HCT116 (cell line): ENCODE data around the gene ZXDC. TPM values are rescaled to one million over a fixed set of nuclear protein-coding genes. Genes with fewer than 3 reads are reported as not detected.

Experiments used
- ATAC-seq: fragments of 200-7000 bp; cut with Tn5 transposase; 2 replicates; pipeline ENCODE4 v1.9.1; 2020; ENCODE audit warnings: mild to moderate bottlenecking, moderate library complexity
- BruUV-seq: library from RNA; stranded (reverse); fragments of 400-500 nt; replicated peaks from 2 replicates; lab custom pipeline; 2021; lab: Mats Ljungman, UMichigan
- CTCF ChIA-PET: fragments of 300-600 bp; sonication (Branson Sonifier 250); formaldehyde crosslinking; loops from one replicate; lab custom pipeline; 2021; ENCODE audit warnings: antibody characterized with exemption; lab: Charles Lee
- POLR2A ChIA-PET: fragments of 300-600, 350-600 bp; sonication (Branson Sonifier 250); formaldehyde crosslinking; loops from one replicate; lab custom pipeline; 2021; ENCODE audit warnings: antibody characterized with exemption; lab: Charles Lee
- RAD21 ChIA-PET, 2 experiments: fragments of 300-600 bp; sonication (Branson Sonifier 250); formaldehyde crosslinking; loops; one replicate each; lab custom pipeline; 2023; ENCODE audit warnings: low total read pairs in 2 of 2; ENCODE audit not compliant: uncharacterized antibody in 2 of 2, unreplicated experiment in 2 of 2, low non-redundant PET in 1 of 2; lab: Charles Lee
- DNase-seq: peaks from one replicate; pipeline ENCODE4 v3.0.0-alpha.2; 2010; ENCODE audit warnings: low read depth, low spot score
- H2AFZ ChIP-seq: fragments of 200-600 bp; shearing (Covaris generic), sonication (generic); 2 replicates; pipeline ENCODE4 v1.6.1; 2017; ENCODE audit warnings: low read depth, mixed run types, mixed read lengths, antibody characterized with exemption, low read length; ENCODE audit not compliant: poor library complexity, severe bottlenecking
- H3K27ac ChIP-seq: 2 replicates; pipeline ENCODE4 v1.5.1; 2012; ENCODE audit warnings: low read depth, low read length
- H3K27me3 ChIP-seq: fragments of 200-600 bp; sonication (generic); 2 replicates; pipeline ENCODE4 v1.6.1; 2016; ENCODE audit warnings: mixed run types, low read length, mixed read lengths; ENCODE audit not compliant: insufficient read depth
- H3K36me3 ChIP-seq, 2 experiments: fragments of 200-500 bp in 1 of 2; fragments of 200-600 bp in 1 of 2; sonication (Bioruptor generic) in 1 of 2; sonication (generic) in 1 of 2; 2 replicates each; pipeline versions ENCODE4 v1.5.1 to v1.6.1; 2014 to 2016; ENCODE audit warnings: low read length in 2 of 2, inconsistent platforms in 1 of 2, mixed read lengths in 1 of 2, mixed run types in 1 of 2; ENCODE audit not compliant: insufficient read depth in 2 of 2, control insufficient read depth in 1 of 2
- H3K4me1 ChIP-seq, 2 experiments: fragments of 200-600 bp in 1 of 2; sonication (generic) in 1 of 2; 2 replicates each; pipeline versions ENCODE4 v1.5.1 to v1.6.1; 2012 to 2017; ENCODE audit warnings: low read length in 2 of 2, inconsistent platforms in 1 of 2, mild to moderate bottlenecking in 1 of 2, mixed read lengths in 1 of 2, mixed run types in 1 of 2, moderate library complexity in 1 of 2; ENCODE audit not compliant: insufficient read depth in 2 of 2, control insufficient read depth in 1 of 2
- H3K4me2 ChIP-seq: fragments of 200-600 bp; sonication (generic); 2 replicates; pipeline ENCODE4 v1.6.1; 2017; ENCODE audit warnings: mixed run types, low read length, mixed read lengths
- H3K4me3 ChIP-seq, 2 experiments: fragments of 200-600 bp in 1 of 2; sonication (generic) in 1 of 2; replicated peaks in 1 of 2; 2 replicates each; pipeline ENCODE4 v1.5.1; 2011 to 2016; ENCODE audit warnings: low read length in 2 of 2, control low read depth in 1 of 2, low read depth in 1 of 2, mild to moderate bottlenecking in 1 of 2, mixed read lengths in 1 of 2, mixed run types in 1 of 2
- H3K79me2 ChIP-seq: fragments of 200-600 bp; sonication (generic); 2 replicates; pipeline ENCODE4 v1.6.1; 2017; ENCODE audit warnings: mild to moderate bottlenecking, mixed run types, low read length, moderate library complexity, mixed read lengths; ENCODE audit not compliant: insufficient read depth
- H3K9ac ChIP-seq: fragments of 200-600 bp; sonication (generic); 2 replicates; pipeline ENCODE4 v1.6.1; 2016; ENCODE audit warnings: low read length, mixed read lengths
- H3K9me2 ChIP-seq: fragments of 200-600 bp; sonication (generic), shearing (Covaris generic); 2 replicates; pipeline ENCODE4 v1.6.1; 2017; ENCODE audit warnings: mixed run types, mild to moderate bottlenecking, moderate library complexity; ENCODE audit not compliant: insufficient read depth
- H3K9me3 ChIP-seq, 2 experiments: fragments of 200-500 bp in 1 of 2; fragments of 200-600 bp in 1 of 2; sonication (Bioruptor generic) in 1 of 2; sonication (generic) in 1 of 2; 2 replicates each; pipeline ENCODE4 v1.6.1; 2014 to 2017; ENCODE audit warnings: low read length in 2 of 2, mixed read lengths in 2 of 2, inconsistent platforms in 1 of 2, low read depth in 1 of 2, mild to moderate bottlenecking in 1 of 2, mixed run types in 1 of 2, moderate library complexity in 1 of 2; ENCODE audit not compliant: control insufficient read depth in 1 of 2, insufficient read depth in 1 of 2
- H4K20me1 ChIP-seq: fragments of 200-600 bp; sonication (generic), shearing (Covaris generic); 2 replicates; pipeline ENCODE4 v1.6.1; 2017; ENCODE audit warnings: mixed run types, mild to moderate bottlenecking, moderate library complexity; ENCODE audit not compliant: insufficient read depth
- ELF1 ChIP-seq: IDR thresholded peaks from 2 replicates; pipeline ENCODE4 v1.6.1; 2012; ENCODE audit warnings: low read depth, borderline replicate concordance
- EZH2 ChIP-seq: fragments of 200-600 bp; sonication (generic); IDR thresholded peaks from 2 replicates; pipeline ENCODE4 v1.6.1; 2017; ENCODE audit warnings: antibody characterized with exemption, mixed run types
- JUND ChIP-seq: IDR thresholded peaks from 2 replicates; pipeline ENCODE4 v1.6.1; 2012
- POLR2A ChIP-seq: IDR thresholded peaks from 2 replicates; pipeline ENCODE4 v1.7.0; 2011; ENCODE audit warnings: borderline replicate concordance; ENCODE audit not compliant: insufficient read depth, insufficient read length; ENCODE audit errors: extremely low read depth
- POLR2AphosphoS5 ChIP-seq: IDR thresholded peaks from 2 replicates; pipeline ENCODE4 v1.6.1; 2011; ENCODE audit warnings: mild to moderate bottlenecking, low read depth, low read length, moderate library complexity
- RAD21 ChIP-seq: IDR thresholded peaks from 2 replicates; pipeline ENCODE4 v1.6.1; 2012; ENCODE audit warnings: low read depth, mild to moderate bottlenecking
- SIN3A ChIP-seq: IDR thresholded peaks from 2 replicates; pipeline ENCODE4 v1.6.1; 2012; ENCODE audit warnings: low read depth
- SP1 ChIP-seq: IDR thresholded peaks from 2 replicates; pipeline ENCODE4 v1.6.1; 2012; ENCODE audit warnings: low read depth
- TCF7L2 ChIP-seq: IDR thresholded peaks from 2 replicates; pipeline ENCODE4 v1.7.0; 2011; ENCODE audit warnings: borderline replicate concordance, inconsistent platforms; ENCODE audit not compliant: insufficient read depth, insufficient read length; ENCODE audit errors: extremely low read depth
- ZNF274 ChIP-seq: fragments of 200-500 bp; sonication (Bioruptor generic); IDR thresholded peaks from 2 replicates; pipeline ENCODE4 v1.6.1; 2014; ENCODE audit warnings: mild to moderate bottlenecking, low read depth, low read length, inconsistent platforms
- intact Hi-C: fragments of 100-400 bp; cut with micrococcal nuclease; formaldehyde crosslinking; loops from 2 replicates; pipeline ENCODE4 v1.10.0; 2022
- total RNA-seq: library from RNA; stranded (reverse); gene quantifications from one replicate; pipeline ENCODE4 v1.2.1, GENCODE V29; 2021; ENCODE audit not compliant: unreplicated experiment
- TF ChIP-seq, protein P1 (sequence below), 3 experiments: fragments of 200-600 bp in 1 of 3; sonication (generic) in 1 of 3; IDR thresholded peaks in 2 of 3; conservative IDR thresholded peaks in 1 of 3; 2 replicates each; pipeline ENCODE4 v1.5.1; 2012 to 2017; ENCODE audit warnings: low read depth in 2 of 3, low read length in 2 of 3, antibody characterized with exemption in 1 of 3, borderline replicate concordance in 1 of 3, control low read depth in 1 of 3, mild to moderate bottlenecking in 1 of 3, mixed read lengths in 1 of 3, mixed run types in 1 of 3, moderate library complexity in 1 of 3; ENCODE audit not compliant: insufficient read depth in 1 of 3
- TF ChIP-seq, protein P2 (sequence below): IDR thresholded peaks from 2 replicates; pipeline ENCODE4 v1.6.1; 2012
- TF ChIP-seq, protein P3 (sequence below): IDR thresholded peaks from 2 replicates; pipeline ENCODE4 v1.6.1; 2011; ENCODE audit warnings: mild to moderate bottlenecking, low read length, moderate library complexity; ENCODE audit not compliant: insufficient replicate concordance; ENCODE audit errors: extremely low read depth

ZXDC gene
- total RNA-seq, 1 experiment from 2014 or later, result 29.9 TPM

DNA sequence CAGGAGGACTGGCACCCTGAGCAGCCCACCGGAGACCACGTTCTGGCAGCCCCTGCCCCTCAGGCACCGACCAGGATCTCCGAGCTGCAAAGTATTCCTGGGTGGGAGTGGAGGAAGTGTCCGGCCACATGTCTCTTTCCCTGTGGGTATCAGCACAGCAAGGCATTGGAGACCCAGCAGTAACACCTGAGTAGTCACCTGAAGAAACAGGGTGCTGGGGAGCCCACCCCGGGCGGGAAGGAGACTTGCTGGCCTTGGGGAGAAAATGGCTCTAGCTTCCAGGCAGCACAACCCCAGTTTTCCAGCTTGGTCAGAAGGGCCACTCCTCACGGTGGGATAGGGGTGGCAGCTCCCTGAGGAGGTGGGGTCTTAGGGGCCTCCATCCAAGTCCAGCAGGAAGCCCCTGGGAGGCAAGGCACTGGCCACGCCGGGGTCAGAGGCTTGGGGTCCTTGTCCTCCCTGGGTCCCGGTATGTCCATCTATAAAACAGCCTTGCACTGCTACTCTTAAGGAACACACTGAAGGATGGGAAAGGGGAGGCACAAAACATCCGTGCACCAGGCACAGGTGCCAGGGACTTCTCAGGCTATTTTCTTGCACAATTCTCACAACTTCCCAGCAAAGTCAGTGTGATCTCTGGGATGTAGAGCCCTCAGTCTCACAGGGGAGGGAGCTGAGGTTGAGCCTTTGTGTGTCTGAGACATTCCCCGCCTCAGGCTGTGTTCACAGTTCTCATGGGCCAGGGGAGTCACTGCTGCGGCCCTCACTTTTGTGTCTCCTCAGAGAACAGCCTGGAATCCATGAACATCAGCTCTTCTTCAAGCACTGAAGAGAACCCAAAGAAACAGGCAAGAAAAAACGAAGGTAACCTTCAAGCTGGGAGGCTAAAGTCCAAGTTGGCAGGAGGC lies 69.0 kb downstream of the ZXDC start:
- no peaks in the 10 kb centered on the region for H4K20me1 ChIP-seq
- no peaks in the 10 kb centered on the region for H3K9me2 ChIP-seq
- TF ChIP-seq, protein P1, sequence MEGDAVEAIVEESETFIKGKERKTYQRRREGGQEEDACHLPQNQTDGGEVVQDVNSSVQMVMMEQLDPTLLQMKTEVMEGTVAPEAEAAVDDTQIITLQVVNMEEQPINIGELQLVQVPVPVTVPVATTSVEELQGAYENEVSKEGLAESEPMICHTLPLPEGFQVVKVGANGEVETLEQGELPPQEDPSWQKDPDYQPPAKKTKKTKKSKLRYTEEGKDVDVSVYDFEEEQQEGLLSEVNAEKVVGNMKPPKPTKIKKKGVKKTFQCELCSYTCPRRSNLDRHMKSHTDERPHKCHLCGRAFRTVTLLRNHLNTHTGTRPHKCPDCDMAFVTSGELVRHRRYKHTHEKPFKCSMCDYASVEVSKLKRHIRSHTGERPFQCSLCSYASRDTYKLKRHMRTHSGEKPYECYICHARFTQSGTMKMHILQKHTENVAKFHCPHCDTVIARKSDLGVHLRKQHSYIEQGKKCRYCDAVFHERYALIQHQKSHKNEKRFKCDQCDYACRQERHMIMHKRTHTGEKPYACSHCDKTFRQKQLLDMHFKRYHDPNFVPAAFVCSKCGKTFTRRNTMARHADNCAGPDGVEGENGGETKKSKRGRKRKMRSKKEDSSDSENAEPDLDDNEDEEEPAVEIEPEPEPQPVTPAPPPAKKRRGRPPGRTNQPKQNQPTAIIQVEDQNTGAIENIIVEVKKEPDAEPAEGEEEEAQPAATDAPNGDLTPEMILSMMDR (IDR thresholded peaks at IDR 0.05 in 2 of 3, conservative IDR thresholded peaks at IDR 0.05 in 1 of 3; ENCODE audit: borderline replicate concordance in 1 of 3, insufficient read depth in 1 of 3, low read depth in 2 of 3, low read length in 2 of 3), result no peak
- no peak for TF ChIP-seq ELF1
- TF ChIP-seq RAD21, result no peak
- no peak for TF ChIP-seq JUND
- no peak for TF ChIP-seq ZNF274
- TF ChIP-seq, protein P2, sequence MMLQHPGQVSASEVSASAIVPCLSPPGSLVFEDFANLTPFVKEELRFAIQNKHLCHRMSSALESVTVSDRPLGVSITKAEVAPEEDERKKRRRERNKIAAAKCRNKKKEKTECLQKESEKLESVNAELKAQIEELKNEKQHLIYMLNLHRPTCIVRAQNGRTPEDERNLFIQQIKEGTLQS, result no peak
- TF ChIP-seq POLR2AphosphoS5, result no peak
- no peak for TF ChIP-seq TCF7L2
- no peak for TF ChIP-seq SIN3A
- TF ChIP-seq, protein P3, sequence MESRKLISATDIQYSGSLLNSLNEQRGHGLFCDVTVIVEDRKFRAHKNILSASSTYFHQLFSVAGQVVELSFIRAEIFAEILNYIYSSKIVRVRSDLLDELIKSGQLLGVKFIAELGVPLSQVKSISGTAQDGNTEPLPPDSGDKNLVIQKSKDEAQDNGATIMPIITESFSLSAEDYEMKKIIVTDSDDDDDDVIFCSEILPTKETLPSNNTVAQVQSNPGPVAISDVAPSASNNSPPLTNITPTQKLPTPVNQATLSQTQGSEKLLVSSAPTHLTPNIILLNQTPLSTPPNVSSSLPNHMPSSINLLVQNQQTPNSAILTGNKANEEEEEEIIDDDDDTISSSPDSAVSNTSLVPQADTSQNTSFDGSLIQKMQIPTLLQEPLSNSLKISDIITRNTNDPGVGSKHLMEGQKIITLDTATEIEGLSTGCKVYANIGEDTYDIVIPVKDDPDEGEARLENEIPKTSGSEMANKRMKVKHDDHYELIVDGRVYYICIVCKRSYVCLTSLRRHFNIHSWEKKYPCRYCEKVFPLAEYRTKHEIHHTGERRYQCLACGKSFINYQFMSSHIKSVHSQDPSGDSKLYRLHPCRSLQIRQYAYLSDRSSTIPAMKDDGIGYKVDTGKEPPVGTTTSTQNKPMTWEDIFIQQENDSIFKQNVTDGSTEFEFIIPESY, result no peak
- TF ChIP-seq EZH2, result no peak
- no peak for TF ChIP-seq POLR2A
- no peak for TF ChIP-seq SP1
- BruUV-seq, result no TSS peak
- RAD21 ChIA-PET, result interaction anchor here in 1 of 2 experiments (0.6 to 1.2 kb wide), 3 partner anchors 41 to 282 kb away, joined by 3 to 4 read pairs (median 3); no protein-coding TSS in a partner anchor
- DNase-seq, result no peak
- ATAC-seq, result no peak
- 0 out of 4 replicates have a peak, but pooled peaks cover 0 to 3% of the 10 kb centered on the region in 2 experiments for H3K4me1 ChIP-seq
- POLR2A ChIA-PET, result no interaction called here
- intact Hi-C loops, result no loop called here
- H3K9me3 ChIP-seq, result no peaks in the 10 kb centered on the region
- H3K4me3 ChIP-seq, result no peak overlapping the region
- H3K79me2 ChIP-seq, result no peaks in the 10 kb centered on the region
- no peaks in the 10 kb centered on the region for H3K36me3 ChIP-seq
- H3K27ac ChIP-seq, result no peak overlapping the region
- H3K4me2 ChIP-seq, result no peak overlapping the region
- no peak overlapping the region for H3K9ac ChIP-seq
- H3K27me3 ChIP-seq, result 0 out of 2 replicates have a peak, but pooled peaks cover 7% of the 10 kb centered on the region
- CTCF ChIA-PET, result no interaction called here
- peak overlapping the region; percentile 66 for H2AFZ ChIP-seq
